HG03520 (cell line): ENCODE data around the gene PTPRM.

ENCODE experiments used
- ATAC-seq: cut with Tn5 transposase; IDR thresholded peaks from one replicate; pipeline ENCODE4 v1.9.1; 2021; ENCODE audit warnings: mild to moderate bottlenecking, moderate library complexity; ENCODE audit not compliant: unreplicated experiment

The PTPRM gene

DNA sequence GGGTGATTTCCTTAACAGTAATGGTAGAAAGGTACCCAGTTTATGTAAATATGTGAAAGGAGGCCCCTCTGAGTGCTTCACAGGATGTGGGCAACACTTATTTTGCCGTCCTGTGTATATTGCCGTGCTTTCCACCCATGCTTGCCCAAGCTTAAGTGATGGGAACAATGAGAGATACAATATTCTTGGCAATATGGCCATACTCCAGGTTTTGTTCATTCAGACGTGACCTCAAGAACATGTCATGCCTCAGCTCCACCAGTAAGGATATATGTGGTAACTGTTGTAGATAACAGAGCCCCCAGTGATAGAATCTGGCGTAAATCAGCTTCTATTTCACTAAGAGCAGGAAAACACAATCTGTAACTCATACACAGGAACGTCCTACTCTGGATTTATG lies 318.7 kb downstream of the PTPRM start:
- no peak for ATAC-seq

DNA sequence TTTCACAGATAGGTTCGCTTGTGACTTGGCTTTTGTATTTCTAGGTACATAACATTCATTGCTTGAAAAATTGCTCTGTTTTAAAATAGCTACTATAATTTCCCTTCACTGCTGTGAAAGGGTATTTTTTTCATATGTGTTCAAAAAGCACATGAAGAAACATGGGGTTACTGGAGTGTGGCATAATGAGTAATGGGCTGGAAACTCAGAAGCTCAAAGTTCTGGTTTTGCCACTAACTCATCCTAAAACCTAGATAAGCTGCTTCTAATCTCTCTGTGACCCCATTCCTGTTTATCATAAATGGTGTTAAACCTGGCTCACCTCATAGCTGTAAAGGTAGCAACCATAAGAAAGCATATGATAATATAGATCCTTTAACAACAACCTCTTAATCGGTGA lies 319.3 kb downstream of the PTPRM start:
- ATAC-seq: no peak

- no peak for ATAC-seq
Observed at GRCh38 chr18:7889515-7889914, 322.4 kb downstream of the PTPRM start.

DNA sequence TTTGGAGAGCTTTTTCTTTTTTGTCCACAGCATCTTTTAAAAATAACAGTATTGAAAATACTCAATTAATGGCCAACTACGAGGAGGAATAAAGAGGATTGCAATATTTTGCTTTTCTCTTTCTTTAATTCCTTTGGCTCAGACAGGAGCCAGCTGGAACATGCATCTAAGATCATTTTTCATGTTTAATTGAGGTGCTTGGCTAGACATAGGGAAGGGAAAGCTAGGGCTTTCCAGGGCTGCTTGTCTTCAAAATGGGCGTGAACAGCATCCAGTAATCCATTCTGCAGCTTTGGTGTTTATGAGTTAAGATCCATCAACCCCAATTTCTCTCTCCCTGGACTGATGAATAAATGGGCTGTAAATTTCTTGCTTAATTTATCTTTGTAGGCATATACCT lies 323.0 kb downstream of the PTPRM start:
- ATAC-seq: no peak

DNA sequence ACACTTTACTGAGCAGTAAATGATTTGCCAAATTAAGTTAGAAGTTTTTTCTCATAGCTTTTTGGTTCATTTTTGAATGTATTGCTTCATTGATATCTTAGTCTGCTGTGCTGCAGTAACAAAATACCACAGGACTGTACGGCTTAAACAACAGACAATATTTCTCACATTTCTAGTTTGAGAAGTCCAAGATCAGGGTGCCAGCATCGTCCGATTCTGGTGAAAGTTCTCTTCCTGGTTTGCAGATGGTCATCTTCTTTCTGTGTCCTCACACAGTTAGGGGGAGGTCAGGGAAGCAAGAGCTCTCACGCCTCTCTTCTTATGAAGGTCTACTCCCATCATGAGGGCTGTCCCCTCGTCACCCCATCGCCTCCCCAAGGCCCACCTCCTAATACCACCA lies 325.4 kb downstream of the PTPRM start:
- ATAC-seq: no peak

- ATAC-seq: no peak
Observed at GRCh38 chr18:7894592-7894991, 327.5 kb downstream of the PTPRM start.

DNA sequence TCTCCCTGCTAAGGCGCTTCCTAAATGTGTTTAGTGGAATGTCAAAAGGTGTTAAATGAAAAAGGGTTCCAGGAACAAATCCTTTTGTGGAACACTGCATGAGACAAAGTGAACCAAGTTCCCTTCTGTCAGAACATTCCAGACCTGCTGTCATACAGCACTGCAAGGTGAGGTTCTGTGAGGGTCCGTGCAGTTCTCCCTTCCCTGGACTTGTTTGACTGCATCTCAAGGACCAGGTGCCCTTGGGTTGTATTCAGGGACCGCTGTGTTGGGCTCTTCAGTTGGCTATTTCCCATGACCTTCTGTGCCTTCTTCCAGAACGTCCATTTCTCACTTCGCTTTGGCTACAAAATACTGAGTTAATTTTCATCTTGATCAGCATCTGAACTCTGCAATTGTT lies 328.2 kb downstream of the PTPRM start:
- no peak for ATAC-seq

GRCh38 chr18:7896161-7896560 lies 329.0 kb downstream of the PTPRM start:
- ATAC-seq: no peak

GRCh38 chr18:7896805-7897518 lies 329.8 kb downstream of the PTPRM start:
- ATAC-seq: no peak

DNA sequence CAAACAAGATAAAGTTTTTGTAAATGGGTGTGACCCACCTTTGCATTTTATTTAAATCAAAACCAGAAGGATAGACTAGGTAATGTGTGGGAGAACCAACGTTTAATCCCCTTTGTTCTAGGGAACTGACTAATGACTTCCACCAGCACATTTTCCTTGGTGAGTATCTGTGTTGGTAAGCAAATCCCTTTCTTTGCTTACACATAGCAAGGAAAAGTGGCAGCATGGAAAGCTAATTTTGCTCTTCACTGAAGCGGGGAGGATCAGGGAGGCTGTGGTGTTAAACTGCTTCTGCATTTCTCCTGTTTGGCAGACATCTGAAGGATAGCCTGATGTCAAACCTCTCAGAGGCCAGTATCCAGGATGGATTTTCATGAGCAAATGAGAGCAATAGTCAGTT lies 331.1 kb downstream of the PTPRM start:
- ATAC-seq: no peak

DNA sequence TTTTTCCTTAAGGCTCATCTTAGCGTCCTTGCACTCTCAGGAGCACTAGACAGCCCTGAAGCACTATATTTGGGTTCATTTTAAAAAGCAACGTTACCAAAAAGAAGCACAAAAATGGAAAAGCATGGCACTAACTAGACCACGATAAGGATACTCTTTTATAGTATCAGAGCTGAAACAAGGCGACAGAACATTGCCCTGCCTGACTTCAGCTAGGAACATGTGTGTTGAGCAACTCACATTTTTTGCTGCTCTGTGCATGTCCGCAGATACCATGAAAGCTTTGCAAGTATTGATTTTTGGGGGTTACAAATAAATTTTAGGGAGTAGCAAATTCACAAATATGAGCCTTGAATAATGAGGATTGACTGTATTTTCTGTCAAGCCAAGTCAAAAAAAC lies 332.0 kb downstream of the PTPRM start:
- ATAC-seq: no peak

- no peak for ATAC-seq
Observed at GRCh38 chr18:7900091-7900490, 333.0 kb downstream of the PTPRM start.

DNA sequence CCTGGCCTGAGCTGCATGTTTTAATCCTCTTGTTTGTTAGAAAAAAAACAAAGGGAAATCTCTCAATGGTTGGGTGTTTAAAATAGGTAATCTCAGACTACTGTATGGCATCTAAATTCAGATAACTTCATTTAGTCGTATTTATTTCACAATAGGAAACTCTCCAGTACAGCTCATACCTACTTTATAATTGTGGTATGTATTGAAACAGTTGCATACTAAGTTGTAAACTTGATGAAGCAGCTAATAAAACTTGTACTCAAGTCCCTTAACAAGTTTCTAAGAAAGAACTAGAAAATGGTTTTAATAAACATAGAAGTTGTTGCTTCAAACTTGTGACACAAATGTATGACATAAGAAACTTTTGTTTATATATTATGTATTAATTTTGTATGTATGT lies 334.5 kb downstream of the PTPRM start:
- ATAC-seq: no peak

- ATAC-seq: no peak
Observed at GRCh38 chr18:7902399-7902839, 335.3 kb downstream of the PTPRM start.

- no peak for ATAC-seq
Observed at GRCh38 chr18:7904529-7904928, 337.4 kb downstream of the PTPRM start.

DNA sequence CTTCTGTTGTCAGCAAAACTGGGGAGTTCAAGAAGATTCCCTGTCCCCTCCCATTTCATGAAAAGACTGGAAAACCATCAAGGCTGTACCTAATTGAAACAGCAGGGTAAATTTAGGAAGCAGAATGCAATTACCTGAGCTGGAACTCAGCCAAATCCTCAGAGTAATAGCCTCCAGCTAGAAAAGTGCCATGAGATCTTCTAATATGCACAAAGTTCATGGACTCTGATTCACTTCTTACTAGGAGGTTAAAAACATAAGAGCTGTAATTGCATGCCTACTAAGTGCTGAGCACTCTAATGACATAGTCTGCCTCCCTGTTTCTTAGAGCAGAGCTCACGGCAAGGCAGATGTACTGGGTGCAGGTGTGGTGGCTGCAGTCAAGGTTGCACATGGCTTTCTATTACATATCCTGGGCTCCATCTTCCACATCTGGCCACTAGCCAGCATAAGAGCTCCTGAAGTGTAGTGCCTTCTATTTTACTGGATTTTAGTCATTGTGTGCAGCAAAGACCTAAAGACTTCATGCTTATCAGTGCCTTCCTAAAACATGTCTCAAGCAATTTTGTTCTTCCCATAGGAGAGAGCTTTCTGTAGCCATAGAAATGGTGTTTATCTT lies 341.7 kb downstream of the PTPRM start:
- ATAC-seq: no peak

DNA sequence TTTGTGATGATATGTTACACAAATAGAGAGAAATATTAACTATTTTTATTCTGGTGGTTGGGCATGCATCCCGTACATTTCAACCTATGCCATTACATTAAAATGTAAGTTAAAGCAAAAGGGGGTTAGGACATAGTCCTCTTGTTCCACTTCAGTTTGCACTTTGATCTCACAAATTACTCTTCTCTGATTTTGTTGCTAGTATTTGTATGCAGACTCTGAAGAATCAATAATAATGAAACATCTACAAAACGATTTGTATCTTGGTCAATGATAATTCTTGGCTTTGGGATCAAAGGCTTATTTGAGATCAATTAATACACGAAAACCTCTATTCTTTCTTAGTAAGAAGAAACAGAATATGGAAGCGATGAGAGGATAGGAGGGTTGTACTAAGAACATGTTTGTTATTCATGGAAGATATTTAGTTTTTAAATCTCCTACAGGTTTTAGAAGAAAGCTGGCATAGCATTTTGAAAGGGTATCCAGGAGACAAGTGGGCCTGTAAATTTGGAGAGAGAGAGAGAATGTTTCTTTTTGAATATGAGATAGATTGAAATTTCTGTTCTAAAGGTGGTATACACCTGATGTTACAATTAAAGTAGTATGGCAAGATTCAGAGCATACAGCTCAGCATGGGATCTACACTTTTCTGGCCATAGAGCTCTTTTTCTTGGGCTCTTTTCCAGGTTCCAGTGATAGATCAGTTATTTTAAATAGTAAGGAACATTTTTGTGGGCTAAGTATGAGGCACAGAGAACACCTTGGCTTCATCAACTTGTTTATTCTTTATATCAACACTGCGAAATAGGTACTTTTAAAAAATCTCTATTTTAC lies 347.9 kb downstream of the PTPRM start:
- no peak for ATAC-seq

DNA sequence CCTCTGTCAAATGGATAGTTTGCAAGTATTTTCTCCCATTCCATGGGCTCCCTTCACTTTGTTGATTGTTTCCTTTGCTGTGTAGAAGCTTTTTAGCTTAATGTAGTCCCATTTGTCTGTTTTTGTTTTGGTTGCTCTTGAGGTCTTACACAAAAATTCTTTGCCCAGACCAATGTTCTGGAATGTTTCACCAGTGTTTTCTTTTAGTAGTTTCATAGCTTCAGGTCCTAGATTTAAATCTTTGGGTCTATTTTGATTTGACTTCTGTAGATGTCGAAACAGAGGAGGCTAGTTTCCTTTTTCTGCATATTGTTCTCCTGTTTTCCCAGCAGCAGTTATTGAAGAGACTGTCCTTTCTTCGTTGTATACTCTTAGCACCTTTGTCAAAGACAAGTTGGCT lies 351.6 kb downstream of the PTPRM start:
- no peak for ATAC-seq

DNA sequence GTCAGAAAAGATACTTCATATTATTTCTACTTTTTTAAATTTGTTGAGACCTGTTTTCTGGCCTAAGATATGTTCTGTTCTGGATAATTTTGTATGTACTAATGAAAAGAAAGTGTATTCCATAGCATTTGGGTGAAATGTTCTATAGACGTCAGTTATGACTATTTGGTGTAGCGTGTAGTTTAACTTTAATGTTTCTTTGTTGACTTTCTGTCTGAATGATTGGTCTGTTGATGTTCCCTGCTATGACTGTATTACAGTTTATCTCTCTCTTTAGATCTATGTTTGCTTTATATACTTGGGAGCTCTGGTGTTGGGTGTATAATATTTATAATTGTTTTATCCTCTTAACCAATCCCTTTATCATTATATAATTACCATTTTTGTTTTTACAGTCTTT lies 352.4 kb downstream of the PTPRM start:
- ATAC-seq: no peak

- ATAC-seq: no peak
Observed at GRCh38 chr18:7921938-7922587, 354.9 kb downstream of the PTPRM start.

GRCh38 chr18:7923105-7923504 lies 356.0 kb downstream of the PTPRM start:
- ATAC-seq: no peak
